ENCODE data around the gene RENBP.

The RENBP gene

DNA sequence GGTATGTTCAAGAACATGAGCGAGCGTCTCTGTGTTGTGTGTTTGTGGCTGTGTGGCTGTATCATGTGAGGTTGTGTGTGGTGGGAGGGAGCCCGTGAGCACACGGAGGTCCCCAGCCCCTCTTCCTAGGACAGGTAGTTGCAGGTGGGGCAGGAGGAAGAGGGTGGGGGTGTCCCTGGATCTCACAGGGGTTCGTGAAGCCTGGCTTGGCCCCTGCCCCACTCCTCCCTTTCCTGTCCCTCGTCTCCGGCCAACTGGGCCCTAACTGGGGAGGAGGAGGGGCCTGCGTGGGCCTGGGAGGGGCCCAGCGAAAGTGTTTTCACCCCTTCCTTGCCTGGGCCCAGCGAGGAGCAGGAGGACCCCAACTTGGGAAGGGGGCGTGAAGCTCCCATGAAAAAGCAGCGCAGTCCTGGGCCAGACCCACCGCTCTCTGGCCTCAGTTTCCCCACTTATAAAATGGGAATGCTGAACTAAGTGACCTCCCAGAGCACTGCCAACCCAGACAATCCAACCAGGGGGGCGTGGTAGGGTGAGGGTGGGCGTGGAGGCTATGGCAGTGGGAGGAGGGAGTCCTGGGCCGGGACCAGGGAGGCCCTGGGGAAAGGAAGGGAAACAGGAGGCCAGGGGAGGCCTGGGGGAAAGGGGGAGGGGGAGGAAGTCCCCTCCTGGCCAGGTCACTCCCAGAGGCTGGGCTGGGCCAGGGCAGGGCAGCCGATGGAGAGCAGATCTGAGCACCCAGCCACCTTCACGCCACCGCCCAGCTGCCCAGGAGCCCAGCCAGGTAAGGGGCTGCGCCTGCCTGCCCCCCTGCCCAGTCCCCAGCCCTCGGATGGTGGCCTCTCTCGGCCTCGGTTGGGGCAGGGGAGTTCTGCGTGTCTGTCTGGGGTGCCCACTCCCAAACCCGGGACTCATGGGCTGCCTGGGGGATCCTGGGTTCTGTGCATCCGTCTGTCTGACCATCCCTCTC lies 40.2 kb downstream of the RENBP start, which contains the start of gene AVPR2:
Gene AVPR2, plus strand, starts transcription at position 683 of the 967 bp plus-strand sequence. CDS start 473 bp downstream, outside the sequence.
- TF ChIP-seq CTCF (IDR thresholded peaks at IDR 0.05; ENCODE audit: extremely low read depth, insufficient read depth, missing control alignments) = no peak
- DNase-seq (ENCODE audit: low spot score) = no peak
- in situ Hi-C loops (cut with MboI; ENCODE audit: low pct_unique_long_range_greater_than_20kb, low sequenced_read_pairs, unreplicated experiment) = no loop called here

DNA sequence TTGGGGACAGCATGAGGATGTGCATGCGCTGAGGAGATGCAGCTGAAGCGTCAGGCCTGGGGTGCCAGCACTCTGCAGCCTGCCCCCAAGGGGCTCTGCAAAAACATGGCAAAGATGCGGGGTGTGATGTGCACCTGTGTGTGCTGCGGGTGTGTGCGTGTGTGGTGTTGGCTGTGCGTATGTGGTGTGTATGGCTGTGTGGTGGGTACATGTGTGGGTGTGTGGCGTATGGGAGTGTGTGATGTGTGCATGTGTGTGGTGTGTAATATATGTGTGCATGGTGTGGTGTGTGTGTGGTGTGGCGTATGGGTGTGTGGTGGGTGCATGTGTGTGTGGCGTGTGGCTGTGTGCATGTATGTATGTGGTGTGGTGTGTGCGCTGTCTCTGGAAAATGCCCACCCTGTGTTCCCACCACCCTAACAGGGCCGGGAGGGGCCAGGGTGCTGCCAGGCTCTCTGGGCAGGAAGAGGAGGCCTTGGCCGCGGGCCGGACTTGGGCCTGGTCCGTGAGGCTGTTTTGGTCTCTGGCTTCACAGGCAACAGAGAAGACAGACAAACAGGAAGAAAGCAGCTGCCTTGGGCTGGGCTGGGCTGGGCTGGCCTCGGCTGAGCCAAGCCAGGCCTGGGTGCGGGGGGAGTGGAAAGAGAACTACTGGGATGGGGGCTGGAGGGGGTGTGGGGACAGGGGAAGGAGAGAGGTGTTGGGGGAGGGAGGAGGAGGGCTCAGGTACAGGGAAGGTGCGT lies 41.0 kb downstream of the RENBP start:
- DNase-seq (ENCODE audit: low spot score) = no peak
- in situ Hi-C loops (cut with MboI; ENCODE audit: low pct_unique_long_range_greater_than_20kb, low sequenced_read_pairs, unreplicated experiment) = no loop called here
- TF ChIP-seq CTCF (IDR thresholded peaks at IDR 0.05; ENCODE audit: extremely low read depth, insufficient read depth, missing control alignments) = no peak

DNA sequence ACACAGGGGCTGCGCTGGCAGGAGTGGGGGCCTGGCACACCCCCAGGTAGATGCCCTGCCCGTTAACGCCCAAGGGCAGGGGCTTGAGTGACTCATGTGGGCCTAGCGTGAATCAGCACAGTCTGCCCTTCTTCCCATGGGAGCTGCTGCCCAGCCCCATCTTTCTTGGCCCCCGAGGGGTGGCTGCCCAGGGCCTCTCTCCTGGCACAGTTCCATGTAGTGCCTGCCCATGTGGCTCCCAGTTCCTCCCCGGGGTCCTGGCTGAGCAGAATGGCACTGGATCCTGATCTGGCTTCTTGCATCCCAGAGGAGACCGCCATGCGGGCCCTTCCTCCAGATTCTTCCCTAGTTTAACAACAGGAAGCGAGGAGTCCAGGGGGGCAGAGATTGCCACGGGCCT lies 42.1 kb downstream of the RENBP start:
- DNase-seq (ENCODE audit: low spot score) = no peak

DNA sequence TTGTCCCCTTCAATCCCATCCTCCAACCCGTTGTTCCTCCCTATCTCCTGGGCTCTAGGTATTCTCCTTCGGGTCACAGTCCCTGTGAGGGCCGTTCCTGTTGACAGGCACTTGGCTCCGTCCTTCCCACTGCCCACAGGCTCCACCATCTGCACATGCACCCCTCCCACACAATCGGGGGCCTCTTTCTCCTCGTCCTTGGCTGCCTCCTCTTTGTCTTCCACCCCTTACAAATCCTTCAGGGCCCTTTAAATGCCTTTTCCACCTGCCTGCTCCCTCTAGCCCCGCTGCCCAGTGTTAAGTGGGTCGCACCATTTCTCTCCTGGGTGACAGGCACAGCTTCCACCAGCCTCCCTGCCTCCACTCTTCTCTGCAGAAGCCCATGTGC lies 42.7 kb downstream of the RENBP start:
- TF ChIP-seq CTCF (IDR thresholded peaks at IDR 0.05; ENCODE audit: extremely low read depth, insufficient read depth, missing control alignments) = no peak
- in situ Hi-C loops (cut with MboI; ENCODE audit: low pct_unique_long_range_greater_than_20kb, low sequenced_read_pairs, unreplicated experiment) = no loop called here
- no peak for DNase-seq (ENCODE audit: low spot score)

More for the DNA sequence above, 42.1 kb downstream of the RENBP start:
- in situ Hi-C loops (cut with MboI; ENCODE audit: low pct_unique_long_range_greater_than_20kb, low sequenced_read_pairs, unreplicated experiment) = no loop called here
- no peak for TF ChIP-seq CTCF (IDR thresholded peaks at IDR 0.05; ENCODE audit: extremely low read depth, insufficient read depth, missing control alignments)

DNA sequence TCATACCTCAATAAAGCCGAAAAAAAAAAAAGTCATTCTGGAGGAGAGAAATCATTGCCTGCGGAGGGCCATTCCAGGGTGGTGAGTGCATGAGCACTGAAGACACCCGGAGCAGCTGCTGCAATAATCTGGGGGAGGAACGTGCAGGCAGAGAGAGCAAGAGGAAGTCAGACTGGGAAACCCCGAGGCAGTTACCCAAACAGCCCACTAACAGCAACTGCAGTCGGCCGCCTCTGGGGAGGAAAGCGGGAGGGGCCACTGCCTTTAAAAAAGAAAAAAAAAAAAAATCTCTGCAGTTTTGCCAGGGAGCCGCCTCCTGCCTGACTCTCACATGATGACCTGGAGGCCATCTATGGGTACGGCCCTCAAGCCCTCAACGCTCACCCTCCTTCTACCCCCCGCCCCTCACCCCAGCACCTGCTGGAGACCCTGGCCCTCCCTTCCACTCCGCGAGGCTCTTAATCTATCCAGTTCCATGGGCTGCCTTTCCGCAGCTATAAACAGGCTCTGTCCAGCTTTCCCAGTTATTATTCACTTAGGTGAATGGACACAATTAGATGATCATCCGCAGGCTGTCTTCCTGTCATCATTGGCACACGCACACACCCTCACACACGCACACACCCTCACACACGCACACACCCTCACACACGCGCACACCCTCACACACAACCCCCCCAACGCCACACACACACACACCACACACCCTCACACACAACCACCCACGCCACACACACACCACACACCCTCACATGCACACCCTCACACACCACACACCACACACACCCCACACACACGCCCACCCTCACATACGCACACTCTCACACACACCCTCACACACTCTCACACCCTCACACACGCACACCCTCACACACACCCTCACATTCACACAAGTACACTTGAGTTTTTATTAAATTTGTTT lies 43.4 kb downstream of the RENBP start:
- in situ Hi-C loops (cut with MboI; ENCODE audit: low pct_unique_long_range_greater_than_20kb, low sequenced_read_pairs, unreplicated experiment) = no loop called here
- peak; percentile 87 for DNase-seq (ENCODE audit: low spot score)
- no peak for TF ChIP-seq CTCF (IDR thresholded peaks at IDR 0.05; ENCODE audit: extremely low read depth, insufficient read depth, missing control alignments)

GRCh38 chrX:153897899-153898298 lies 46.5 kb downstream of the RENBP start:
- no peak for TF ChIP-seq CTCF (IDR thresholded peaks at IDR 0.05; ENCODE audit: extremely low read depth, insufficient read depth, missing control alignments)
- in situ Hi-C loops (cut with MboI; ENCODE audit: low pct_unique_long_range_greater_than_20kb, low sequenced_read_pairs, unreplicated experiment) = no loop called here
- DNase-seq (ENCODE audit: low spot score) = no peak
